ENCODE data around the gene NCBP2.

The NCBP2 gene

GRCh38 chr3:196942915-196943277 lies 568 bp upstream of the NCBP2 start:
- H3K4me2 ChIP-seq (ENCODE audit: low read length): peak overlapping the region; percentile 73
- H3K9me2 ChIP-seq (ENCODE audit: low read depth, low read length): no peaks in the 10 kb centered on the region
- no peaks in the 10 kb centered on the region for H3K9me3 ChIP-seq (ENCODE audit: low read length)
- no peak overlapping the region for H3K27ac ChIP-seq (ENCODE audit: low read depth, low read length, poor library complexity, severe bottlenecking)
- TF ChIP-seq CTCF (IDR thresholded peaks at IDR 0.05; ENCODE audit: low read length) (no peak), EZH2 (IDR thresholded peaks at IDR 0.05; ENCODE audit: borderline replicate concordance, low read length) (no peak)
- H3K36me3 ChIP-seq (ENCODE audit: insufficient read depth, low read length): peaks cover 23% of the 10 kb centered on the region
- peaks cover 38% of the 10 kb centered on the region for H3K4me1 ChIP-seq (ENCODE audit: insufficient read depth, low read length, severe bottlenecking)
- no peaks in the 10 kb centered on the region for H3K27me3 ChIP-seq (ENCODE audit: insufficient read depth, low read length)
- H2AFZ ChIP-seq (ENCODE audit: low read length): no peak overlapping the region
- peak overlapping the region; percentile 92 for H3K9ac ChIP-seq (ENCODE audit: low read length)
- no peaks in the 10 kb centered on the region for H3F3A ChIP-seq (ENCODE audit: insufficient read depth, low read length)
- H3K4me3 ChIP-seq (ENCODE audit: low read depth, low read length, poor library complexity, severe bottlenecking): peak overlapping the region; percentile 83
- H3K79me2 ChIP-seq (ENCODE audit: insufficient read depth, low read length): peaks cover 31% of the 10 kb centered on the region
- no peaks in the 10 kb centered on the region for H4K20me1 ChIP-seq (ENCODE audit: insufficient read depth, low read length)

- H3K4me2 ChIP-seq (ENCODE audit: low read length): peak overlapping the region; percentile 95
- H3K9ac ChIP-seq (ENCODE audit: low read length): peak overlapping the region; percentile 85
- TF ChIP-seq CTCF (IDR thresholded peaks at IDR 0.05; ENCODE audit: low read length) (no peak), EZH2 (IDR thresholded peaks at IDR 0.05; ENCODE audit: borderline replicate concordance, low read length) (no peak)
- H3K4me3 ChIP-seq (ENCODE audit: low read depth, low read length, poor library complexity, severe bottlenecking): peak overlapping the region; percentile 83
- no peaks in the 10 kb centered on the region for H3K9me2 ChIP-seq (ENCODE audit: low read depth, low read length)
- H3K4me1 ChIP-seq (ENCODE audit: insufficient read depth, low read length, severe bottlenecking): peaks cover 38% of the 10 kb centered on the region
- H3K79me2 ChIP-seq (ENCODE audit: insufficient read depth, low read length): peaks cover 31% of the 10 kb centered on the region
- H3K27me3 ChIP-seq (ENCODE audit: insufficient read depth, low read length): no peaks in the 10 kb centered on the region
- no peaks in the 10 kb centered on the region for H3K9me3 ChIP-seq (ENCODE audit: low read length)
- no peaks in the 10 kb centered on the region for H4K20me1 ChIP-seq (ENCODE audit: insufficient read depth, low read length)
- no peak overlapping the region for H2AFZ ChIP-seq (ENCODE audit: low read length)
- H3K27ac ChIP-seq (ENCODE audit: low read depth, low read length, poor library complexity, severe bottlenecking): peak overlapping the region; percentile 78
- peaks cover 4% of the 10 kb centered on the region; the same call in 1 of the 2 replicates for H3F3A ChIP-seq (ENCODE audit: insufficient read depth, low read length)
- peaks cover 34% of the 10 kb centered on the region for H3K36me3 ChIP-seq (ENCODE audit: insufficient read depth, low read length)
Measured at GRCh38 chr3:196941729-196942225, 551 bp downstream of the NCBP2 start.

DNA sequence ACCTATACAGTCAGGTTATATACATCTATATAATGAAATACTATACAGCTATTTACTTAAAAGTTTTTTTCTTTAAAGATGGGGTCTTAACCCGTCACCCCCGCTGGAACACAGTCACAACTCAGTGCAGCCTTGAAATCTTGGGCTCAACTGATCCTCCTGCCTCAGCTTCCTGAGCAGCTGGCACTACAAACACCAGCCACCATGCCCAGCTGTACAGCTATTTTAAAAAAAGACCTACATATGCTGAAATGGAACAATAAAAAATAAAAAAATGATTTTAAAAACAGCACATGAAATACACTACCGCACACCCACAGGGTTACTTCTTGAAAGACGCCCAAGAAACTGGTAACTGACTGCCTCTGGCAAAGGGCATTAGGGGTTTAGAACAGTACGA lies 3.8 kb downstream of the NCBP2 start:
- no peak overlapping the region for H3K4me3 ChIP-seq (ENCODE audit: low read depth, low read length, poor library complexity, severe bottlenecking)
- no peaks in the 10 kb centered on the region for H3K9me2 ChIP-seq (ENCODE audit: low read depth, low read length)
- TF ChIP-seq EZH2 (IDR thresholded peaks at IDR 0.05; ENCODE audit: borderline replicate concordance, low read length): no peak
- no peak for TF ChIP-seq CTCF (IDR thresholded peaks at IDR 0.05; ENCODE audit: low read length)
- no peaks in the 10 kb centered on the region for H3K27me3 ChIP-seq (ENCODE audit: insufficient read depth, low read length)
- no peaks in the 10 kb centered on the region for H3K9me3 ChIP-seq (ENCODE audit: low read length)
- H3K79me2 ChIP-seq (ENCODE audit: insufficient read depth, low read length): peaks cover 28% of the 10 kb centered on the region
- peak overlapping the region; percentile 49 for H3K27ac ChIP-seq (ENCODE audit: low read depth, low read length, poor library complexity, severe bottlenecking)
- no peak overlapping the region for H3K9ac ChIP-seq (ENCODE audit: low read length)
- no peak overlapping the region for H2AFZ ChIP-seq (ENCODE audit: low read length)
- no peaks in the 10 kb centered on the region for H4K20me1 ChIP-seq (ENCODE audit: insufficient read depth, low read length)
- peaks cover 35% of the 10 kb centered on the region for H3K4me1 ChIP-seq (ENCODE audit: insufficient read depth, low read length, severe bottlenecking)
- peaks cover 60% of the 10 kb centered on the region for H3K36me3 ChIP-seq (ENCODE audit: insufficient read depth, low read length)
- H3F3A ChIP-seq (ENCODE audit: insufficient read depth, low read length): peaks cover 10% of the 10 kb centered on the region; the same call in 1 of the 2 replicates
- H3K4me2 ChIP-seq (ENCODE audit: low read length): peak overlapping the region; percentile 95; the same call in 1 of the 2 replicates

All from OCI-LY1 (cell line).